ENCODE measurements around the gene EXOC4.

EXOC4 gene

GRCh38 chr7:133371616-133372015, 118.7 kb downstream of the EXOC4 start:
- DNase-seq: no peak

GRCh38 chr7:133372337-133372736, 119.5 kb downstream of the EXOC4 start:
- no peak for DNase-seq

GRCh38 chr7:133376514-133376913, 123.6 kb downstream of the EXOC4 start:
- no peak for DNase-seq

GRCh38 chr7:133381965-133382364, 129.1 kb downstream of the EXOC4 start:
- DNase-seq: no peak

- no peak for DNase-seq
Measured at GRCh38 chr7:133382775-133383559, 130.1 kb downstream of the EXOC4 start.

- DNase-seq: no peak
Measured at GRCh38 chr7:133386205-133386604, 133.3 kb downstream of the EXOC4 start.

GRCh38 chr7:133389727-133390126, 136.8 kb downstream of the EXOC4 start:
- no peak for DNase-seq

GRCh38 chr7:133391206-133391605, 138.3 kb downstream of the EXOC4 start:
- no peak for DNase-seq

GRCh38 chr7:133394369-133394768, 141.5 kb downstream of the EXOC4 start:
- no peak for DNase-seq

- no peak for DNase-seq
Measured at GRCh38 chr7:133395551-133395950, 142.7 kb downstream of the EXOC4 start.

- peak; percentile 35 to 45 for DNase-seq
Measured at GRCh38 chr7:133398506-133398905, 145.6 kb downstream of the EXOC4 start.

- DNase-seq: no peak
Measured at GRCh38 chr7:133401225-133401624, 148.3 kb downstream of the EXOC4 start.

GRCh38 chr7:133408212-133408611, 155.3 kb downstream of the EXOC4 start:
- no peak for DNase-seq

- DNase-seq: no peak
Measured at GRCh38 chr7:133409421-133409820, 156.5 kb downstream of the EXOC4 start.

GRCh38 chr7:133409966-133410365, 157.1 kb downstream of the EXOC4 start:
- no peak for DNase-seq

- DNase-seq: no peak
Measured at GRCh38 chr7:133411395-133411794, 158.5 kb downstream of the EXOC4 start.

GRCh38 chr7:133412942-133413341, 160.1 kb downstream of the EXOC4 start:
- DNase-seq: no peak

GRCh38 chr7:133419041-133419440, 166.2 kb downstream of the EXOC4 start:
- no peak for DNase-seq

GRCh38 chr7:133423618-133424017, 170.7 kb downstream of the EXOC4 start:
- DNase-seq: no peak

- DNase-seq: no peak
Measured at GRCh38 chr7:133428326-133428725, 175.4 kb downstream of the EXOC4 start.

- DNase-seq: no peak
Measured at GRCh38 chr7:133428876-133429275, 176.0 kb downstream of the EXOC4 start.

- no peak for DNase-seq
Measured at GRCh38 chr7:133429371-133429770, 176.5 kb downstream of the EXOC4 start.

GRCh38 chr7:133431134-133431724, 178.4 kb downstream of the EXOC4 start:
- no peak for DNase-seq

- DNase-seq: no peak
Measured at GRCh38 chr7:133433165-133433812, 180.4 kb downstream of the EXOC4 start.
